ENCODE data around the gene ZNRF3.

- TF ChIP-seq CTCF (IDR thresholded peaks at IDR 0.05; ENCODE audit: poor library complexity, severe bottlenecking) (no peak), SMC3 (conservative IDR thresholded peaks at IDR 0.05; ENCODE audit: poor library complexity) (no peak), EZH2 (IDR thresholded peaks at IDR 0.05; ENCODE audit: borderline replicate concordance, insufficient read depth, low read length, poor library complexity, severe bottlenecking) (no peak), EP300 (conservative IDR thresholded peaks at IDR 0.05; ENCODE audit: poor library complexity, severe bottlenecking) (no peak), RAD21 (conservative IDR thresholded peaks at IDR 0.05) (no peak)
- TF ChIP-seq, protein P1, sequence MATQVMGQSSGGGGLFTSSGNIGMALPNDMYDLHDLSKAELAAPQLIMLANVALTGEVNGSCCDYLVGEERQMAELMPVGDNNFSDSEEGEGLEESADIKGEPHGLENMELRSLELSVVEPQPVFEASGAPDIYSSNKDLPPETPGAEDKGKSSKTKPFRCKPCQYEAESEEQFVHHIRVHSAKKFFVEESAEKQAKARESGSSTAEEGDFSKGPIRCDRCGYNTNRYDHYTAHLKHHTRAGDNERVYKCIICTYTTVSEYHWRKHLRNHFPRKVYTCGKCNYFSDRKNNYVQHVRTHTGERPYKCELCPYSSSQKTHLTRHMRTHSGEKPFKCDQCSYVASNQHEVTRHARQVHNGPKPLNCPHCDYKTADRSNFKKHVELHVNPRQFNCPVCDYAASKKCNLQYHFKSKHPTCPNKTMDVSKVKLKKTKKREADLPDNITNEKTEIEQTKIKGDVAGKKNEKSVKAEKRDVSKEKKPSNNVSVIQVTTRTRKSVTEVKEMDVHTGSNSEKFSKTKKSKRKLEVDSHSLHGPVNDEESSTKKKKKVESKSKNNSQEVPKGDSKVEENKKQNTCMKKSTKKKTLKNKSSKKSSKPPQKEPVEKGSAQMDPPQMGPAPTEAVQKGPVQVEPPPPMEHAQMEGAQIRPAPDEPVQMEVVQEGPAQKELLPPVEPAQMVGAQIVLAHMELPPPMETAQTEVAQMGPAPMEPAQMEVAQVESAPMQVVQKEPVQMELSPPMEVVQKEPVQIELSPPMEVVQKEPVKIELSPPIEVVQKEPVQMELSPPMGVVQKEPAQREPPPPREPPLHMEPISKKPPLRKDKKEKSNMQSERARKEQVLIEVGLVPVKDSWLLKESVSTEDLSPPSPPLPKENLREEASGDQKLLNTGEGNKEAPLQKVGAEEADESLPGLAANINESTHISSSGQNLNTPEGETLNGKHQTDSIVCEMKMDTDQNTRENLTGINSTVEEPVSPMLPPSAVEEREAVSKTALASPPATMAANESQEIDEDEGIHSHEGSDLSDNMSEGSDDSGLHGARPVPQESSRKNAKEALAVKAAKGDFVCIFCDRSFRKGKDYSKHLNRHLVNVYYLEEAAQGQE (IDR thresholded peaks at IDR 0.05; ENCODE audit: borderline replicate concordance) = no peak
Observed at GRCh38 chr22:29088809-29089208, 205.4 kb downstream of the ZNRF3 start.
